Epithelial cell of esophagus (primary cell): ENCODE measurements around the gene C2orf68.

ENCODE experiments used
- DNase-seq: peaks from one replicate; pipeline ENCODE4 v3.0.0; 2010; ENCODE audit warnings: low read depth
- H3K4me3 ChIP-seq: 2 replicates; pipeline ENCODE4 v1.5.1; 2011; ENCODE audit warnings: mild to moderate bottlenecking, low read length, control low read depth
- CTCF ChIP-seq: IDR thresholded peaks from 2 replicates; pipeline ENCODE4 v1.5.1; 2011; ENCODE audit warnings: low read depth, mild to moderate bottlenecking, low read length, control low read depth, inconsistent platforms; ENCODE audit not compliant: insufficient read depth; ENCODE audit errors: missing control alignments

The C2orf68 gene

GRCh38 chr2:85653996-85654395, 42.1 kb upstream of the C2orf68 start:
- H3K4me3 ChIP-seq: no peak overlapping the region
- TF ChIP-seq CTCF: no peak

GRCh38 chr2:85652056-85652455, 40.2 kb upstream of the C2orf68 start:
- no peak for TF ChIP-seq CTCF

More at GRCh38 chr2:85653996-85654395, 42.1 kb upstream of the C2orf68 start:
- DNase-seq: no peak

GRCh38 chr2:85651097-85651496, 39.2 kb upstream of the C2orf68 start:
- H3K4me3 ChIP-seq: no peak overlapping the region
- DNase-seq: no peak
- TF ChIP-seq CTCF: no peak

More at GRCh38 chr2:85652056-85652455, 40.2 kb upstream of the C2orf68 start:
- DNase-seq: no peak
- no peak overlapping the region for H3K4me3 ChIP-seq

- no peak for DNase-seq
- no peak overlapping the region for H3K4me3 ChIP-seq
- TF ChIP-seq CTCF: no peak
These were observed 38.6 kb upstream of the C2orf68 start for GRCh38 chr2:85650456-85650855.

GRCh38 chr2:85649201-85650190, 37.6 kb upstream of the C2orf68 start:
- DNase-seq: peak; percentile 10
- no peak overlapping the region for H3K4me3 ChIP-seq
- TF ChIP-seq CTCF: no peak

GRCh38 chr2:85648619-85649018, 36.8 kb upstream of the C2orf68 start:
- TF ChIP-seq CTCF: peak; percentile 41
- no peak overlapping the region for H3K4me3 ChIP-seq
- peak; percentile 27 for DNase-seq
